Pons (tissue), 1 donor: ENCODE measurements around the gene EPHB1.

Experiments used
- DNase-seq: peaks from one replicate; pipeline ENCODE4 v3.0.0-alpha.2; 2016; ENCODE audit warnings: low spot score

Gene EPHB1

GRCh38 chr3:134794950-134795745, at the start of gene EPHB1:
TSS of gene EPHB1 (plus strand) at chr3:134795260.
- DNase-seq, result peak; percentile 79

GRCh38 chr3:134748698-134749097, 46.4 kb upstream of the EPHB1 start:
- DNase-seq, result no peak

DNA sequence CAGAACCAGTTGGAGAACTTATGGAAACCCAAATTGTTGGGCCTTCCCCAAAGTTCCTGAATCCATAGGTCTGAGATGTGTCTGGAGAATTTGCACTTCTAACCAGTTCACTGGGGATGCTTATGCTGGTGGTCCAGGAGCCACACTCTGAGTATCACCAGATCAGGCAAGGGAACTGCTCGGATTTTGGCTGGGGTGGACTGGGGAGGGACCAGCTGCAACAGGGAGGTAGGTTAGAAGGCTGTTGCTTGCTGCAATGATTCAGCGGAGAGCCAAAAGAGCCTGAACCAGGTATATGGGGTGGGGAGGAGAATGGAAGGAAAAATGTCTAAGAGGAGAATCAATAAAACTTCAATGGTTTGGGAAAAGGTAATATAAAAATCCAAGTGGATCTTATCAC, 45.9 kb upstream of the EPHB1 start:
- DNase-seq, result no peak

DNA sequence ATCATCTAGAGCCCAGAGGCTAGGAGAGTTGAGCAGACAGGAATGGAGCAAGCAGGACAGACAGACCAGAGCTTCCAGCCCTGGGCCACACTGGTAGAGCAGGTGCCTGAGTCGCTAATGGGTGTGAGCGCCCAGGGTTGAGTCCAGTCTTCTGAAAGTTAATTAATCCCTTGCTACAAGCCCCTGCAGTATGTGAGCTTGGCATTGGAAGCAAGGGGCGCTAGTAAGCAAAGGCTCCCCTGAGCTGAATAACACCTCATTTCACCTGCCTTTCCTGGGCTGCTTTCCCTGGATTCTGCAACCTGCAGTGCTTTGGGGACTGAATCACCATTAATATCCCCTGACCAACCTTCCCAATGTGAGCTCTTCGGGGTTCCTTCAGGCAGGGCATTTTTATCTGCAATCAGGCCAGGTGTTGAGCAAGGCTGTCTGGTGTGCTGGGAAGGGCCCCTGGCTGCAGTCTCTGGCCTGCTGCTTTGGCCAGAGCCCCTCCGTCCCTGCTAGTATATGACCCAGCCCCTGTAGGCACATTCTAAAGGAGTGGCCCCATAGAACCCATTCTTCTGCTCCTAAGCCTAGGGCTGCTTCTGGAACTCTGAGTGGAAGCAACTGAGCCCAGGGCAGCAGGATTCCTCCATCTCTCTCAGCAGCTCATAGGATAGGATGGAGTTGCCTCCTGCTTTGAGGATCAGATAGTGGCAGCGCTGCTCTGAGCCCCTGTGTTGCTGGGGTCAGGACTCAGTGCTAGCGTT, 45.1 kb upstream of the EPHB1 start:
- no peak for DNase-seq

DNA sequence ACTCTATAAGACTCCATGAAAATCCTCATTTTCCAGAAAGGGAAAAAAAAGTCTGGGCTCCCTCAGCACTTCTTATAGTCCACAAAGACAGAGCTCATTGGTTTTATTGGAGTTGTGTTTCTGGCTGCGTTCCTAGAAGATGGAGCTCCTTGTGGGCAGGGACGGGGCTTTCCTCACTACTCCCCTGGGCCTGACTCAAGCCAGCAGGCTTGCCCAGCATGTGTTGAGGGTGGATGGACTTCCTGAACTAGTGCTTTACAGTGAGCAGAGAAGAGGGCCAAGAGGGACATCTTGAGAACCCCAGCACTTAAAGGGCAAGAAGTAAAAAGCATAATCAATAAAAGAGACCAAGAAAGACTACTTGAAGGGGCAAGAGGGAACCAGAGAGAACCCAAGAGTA, 43.2 kb upstream of the EPHB1 start:
- DNase-seq, result no peak

DNA sequence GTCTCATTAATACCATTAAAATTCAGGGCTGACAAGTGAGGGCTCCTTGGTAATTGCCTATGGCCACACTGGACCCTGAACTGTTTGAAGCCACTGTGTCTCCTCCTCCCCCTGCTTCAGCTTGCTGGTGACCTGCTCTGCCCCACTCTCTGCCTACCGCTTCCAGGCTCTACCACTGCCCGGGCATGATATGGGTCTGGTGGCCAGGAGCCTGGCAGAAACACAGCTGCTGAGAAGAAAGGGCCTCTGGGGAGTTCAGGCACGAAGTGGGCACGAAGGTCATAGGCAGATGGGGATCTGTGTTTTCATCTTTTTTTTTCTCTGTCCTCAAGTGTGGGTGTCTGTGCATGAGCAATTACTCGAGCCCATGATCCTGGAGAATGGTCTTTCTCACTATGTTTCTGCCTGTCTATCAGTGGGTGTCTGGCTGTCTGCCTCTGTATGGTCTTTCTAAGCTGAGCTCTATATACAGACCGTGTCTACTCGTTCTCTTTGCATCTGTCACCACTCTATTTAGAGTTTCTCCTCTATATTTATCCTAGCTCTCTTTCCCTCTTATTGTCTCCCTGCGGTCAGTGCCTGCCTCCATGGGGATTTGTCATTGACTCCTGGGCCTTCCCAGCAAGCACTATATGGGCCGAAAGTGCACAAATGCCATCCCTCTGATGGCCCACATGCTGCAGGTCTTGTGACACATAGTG, 42.1 kb upstream of the EPHB1 start:
- no peak for DNase-seq

- DNase-seq, result peak; percentile 3
Observed at GRCh38 chr3:134753999-134754742, 40.9 kb upstream of the EPHB1 start.

- no peak for DNase-seq
Observed at GRCh38 chr3:134754768-134755559, 40.1 kb upstream of the EPHB1 start.

DNA sequence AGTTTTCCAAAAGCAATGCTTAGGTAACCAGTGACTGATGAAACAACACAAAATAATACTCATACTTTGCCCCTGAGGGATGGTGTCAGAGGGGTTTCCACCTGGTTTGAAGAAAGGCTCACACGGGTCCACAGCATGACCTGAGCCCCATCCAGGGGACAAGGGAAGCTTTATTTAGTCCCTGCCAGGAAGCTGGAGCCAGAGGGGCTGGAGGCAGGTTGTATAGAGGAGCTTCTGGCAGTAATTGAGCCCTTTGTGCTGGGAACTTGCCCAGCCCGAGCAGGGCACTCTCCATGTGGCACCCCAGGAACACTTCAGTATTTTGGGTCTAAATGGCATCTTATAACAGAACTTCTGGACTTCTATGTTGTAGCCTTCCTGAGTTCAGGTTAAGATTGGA, 39.2 kb upstream of the EPHB1 start:
- DNase-seq, result no peak

GRCh38 chr3:134757549-134758069, 37.5 kb upstream of the EPHB1 start:
- no peak for DNase-seq

DNA sequence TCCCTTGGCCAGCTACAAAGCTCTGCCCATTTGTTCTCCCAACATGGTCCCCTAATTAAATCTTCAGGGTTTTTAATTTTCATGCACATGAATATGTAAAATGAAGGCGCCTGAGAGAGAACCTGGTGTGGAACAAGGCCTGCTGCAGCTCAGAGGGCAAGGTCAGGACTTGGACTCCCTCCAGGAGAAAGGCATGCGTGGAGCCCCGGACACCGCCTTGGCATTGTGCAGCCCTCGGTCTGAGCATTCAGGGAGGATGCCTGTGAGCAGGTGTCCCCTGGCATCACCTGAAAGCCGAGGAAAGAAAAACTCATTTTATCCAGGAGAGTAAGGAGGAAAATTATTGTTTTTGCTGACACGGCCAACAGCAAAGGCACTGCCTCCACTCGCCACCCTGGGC, 33.8 kb upstream of the EPHB1 start:
- DNase-seq, result no peak

DNA sequence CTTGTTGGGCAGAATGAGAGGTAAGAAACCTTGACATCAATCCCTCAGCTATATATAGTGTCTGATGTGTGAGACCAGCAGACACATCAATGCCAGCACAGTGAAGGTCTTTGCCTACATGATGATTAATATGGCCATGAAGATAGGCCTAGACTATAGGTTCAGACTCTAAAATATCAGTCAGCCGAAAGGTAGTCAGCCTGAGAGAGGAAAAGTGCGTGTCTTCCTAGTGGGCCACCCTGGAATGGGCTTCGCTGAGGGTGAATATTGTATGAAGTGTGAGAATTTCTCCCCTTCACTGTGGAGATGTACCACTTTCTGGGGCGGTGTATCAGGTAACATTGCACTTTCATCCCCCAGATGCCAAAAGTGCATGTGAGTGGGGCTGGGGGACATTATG, 33.0 kb upstream of the EPHB1 start:
- DNase-seq, result no peak

DNA sequence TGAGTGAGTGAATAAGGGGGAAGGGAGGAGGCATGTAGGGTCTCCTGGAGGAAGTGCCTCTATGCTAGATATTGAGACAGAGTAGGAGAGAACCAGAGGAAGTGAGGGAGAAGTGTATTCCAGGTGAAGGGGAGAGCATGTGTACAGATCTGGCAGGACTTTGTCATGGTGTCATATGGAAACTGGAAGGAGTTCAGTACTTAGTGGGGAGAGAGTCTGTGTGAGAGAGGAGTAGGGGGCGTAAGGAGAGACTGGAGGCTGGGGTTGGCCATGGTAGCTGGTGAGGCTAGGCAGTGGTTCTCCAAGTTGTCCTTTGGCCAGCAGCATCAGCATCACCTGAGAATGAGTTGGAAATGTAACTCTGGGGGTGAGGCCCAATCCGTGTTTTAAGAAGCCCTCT, 29.6 kb upstream of the EPHB1 start:
- no peak for DNase-seq

DNA sequence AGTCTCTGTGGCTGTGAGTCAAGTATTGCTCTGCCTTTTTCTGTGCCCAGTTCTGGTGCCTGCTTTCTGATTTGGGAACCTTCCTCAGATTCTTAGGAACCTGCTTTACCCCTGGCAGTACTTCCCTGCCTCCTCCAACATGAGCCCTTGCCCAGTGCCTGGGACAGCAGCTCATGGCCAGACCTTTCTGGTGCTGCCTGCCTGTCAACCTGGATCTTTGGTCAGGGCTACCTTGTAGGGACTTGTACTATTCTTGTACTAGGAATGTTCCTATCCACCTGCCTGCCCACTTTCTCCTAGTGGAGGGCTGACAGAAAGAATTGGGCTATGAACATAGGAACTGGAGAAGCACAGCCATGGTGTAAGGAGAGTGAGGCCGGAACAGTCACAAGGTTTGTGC, 28.8 kb upstream of the EPHB1 start:
- DNase-seq, result no peak

- no peak for DNase-seq
Observed at GRCh38 chr3:134768116-134768515, 26.9 kb upstream of the EPHB1 start.

- DNase-seq, result no peak
Observed at GRCh38 chr3:134768837-134769236, 26.2 kb upstream of the EPHB1 start.

- DNase-seq, result no peak
Observed at GRCh38 chr3:134769287-134769868, 25.7 kb upstream of the EPHB1 start.

- no peak for DNase-seq
Observed at GRCh38 chr3:134772011-134772410, 23.0 kb upstream of the EPHB1 start.

- no peak for DNase-seq
Observed at GRCh38 chr3:134772591-134772990, 22.5 kb upstream of the EPHB1 start.

- DNase-seq, result no peak
Observed at GRCh38 chr3:134775831-134776230, 19.2 kb upstream of the EPHB1 start.

- no peak for DNase-seq
Observed at GRCh38 chr3:134776518-134776917, 18.5 kb upstream of the EPHB1 start.
